Measurements from ENCODE around the gene NT5C3A. TPM values are rescaled to one million over a fixed set of nuclear protein-coding genes. Genes with fewer than 3 reads are reported as not detected.

Gene NT5C3A
- total and polyA plus RNA-seq, 2 of the 13 experiments (the other 11 are each of a cell fraction or from before 2014, with no cell fraction given): 16.9 to 34.0 TPM

DNA sequence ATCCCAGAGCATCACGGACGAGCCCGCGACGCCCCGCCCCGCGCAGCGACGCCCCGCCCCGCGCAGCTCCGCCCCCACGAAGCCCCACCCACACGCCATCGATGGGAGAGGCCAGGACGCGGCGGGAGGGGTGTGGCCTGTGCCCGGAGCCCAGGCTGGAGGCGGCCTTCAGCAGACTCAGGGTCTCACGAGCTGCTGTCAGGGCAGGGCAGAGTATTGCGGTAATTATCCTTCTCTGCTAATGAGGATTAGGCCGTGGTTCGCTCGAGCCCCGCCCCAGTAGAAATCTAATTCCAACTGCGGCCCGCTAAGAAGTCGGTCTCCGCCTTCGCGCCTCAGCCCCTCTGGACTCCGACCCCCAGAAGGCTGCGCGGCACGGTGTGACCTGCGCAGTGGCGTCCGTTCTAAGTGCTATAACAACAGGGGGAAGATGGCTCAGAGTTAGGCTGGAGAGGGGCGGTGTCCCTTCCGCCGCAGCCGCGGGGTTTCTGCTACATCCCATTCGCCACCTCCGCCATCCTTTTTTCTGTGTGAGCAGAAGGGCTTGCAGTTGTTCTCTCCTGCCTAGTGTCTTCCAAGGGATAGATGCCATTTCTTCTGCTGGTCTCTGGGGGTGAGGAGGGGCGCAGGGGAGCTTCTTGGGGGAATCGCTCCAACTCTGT is 337 bp upstream of the NT5C3A start (continued):
- TF ChIP-seq ZNF878 (CRISPR knock-in tag; IDR thresholded peaks at IDR 0.05) (peak; percentile 58; the same call in 1 of the 2 replicates), ZNF777 (CRISPR knock-in tag; IDR thresholded peaks at IDR 0.05) (no peak), ARNTL (CRISPR knock-in tag; IDR thresholded peaks at IDR 0.05) (peak; percentile 34; the same call in 1 of the 2 replicates), MED8 (CRISPR knock-in tag; IDR thresholded peaks at IDR 0.05; ENCODE audit: insufficient replicate concordance) (peak; percentile 34), ZNF564 (CRISPR knock-in tag; IDR thresholded peaks at IDR 0.05) (peak; percentile 39; the same call in 1 of the 2 replicates), NR2F2 (IDR thresholded peaks at IDR 0.05; ENCODE audit: borderline replicate concordance, low read depth) (peak; percentile 38; the same call in 1 of the 2 replicates), IRX3 (CRISPR knock-in tag; IDR thresholded peaks at IDR 0.05; ENCODE audit: borderline replicate concordance, low read depth) (no peak), ASH2L (IDR thresholded peaks at IDR 0.05; ENCODE audit: insufficient read length, low read depth, low read length) (peak; percentile 89), ZFP1 (CRISPR knock-in tag; IDR thresholded peaks at IDR 0.05) (no peak), ZNF891 (CRISPR knock-in tag; IDR thresholded peaks at IDR 0.05) (peak; percentile 69; the same call in 1 of the 2 replicates), REXO4 (CRISPR knock-in tag; IDR thresholded peaks at IDR 0.05; ENCODE audit: borderline replicate concordance) (no peak), ZNF451 (CRISPR knock-in tag; IDR thresholded peaks at IDR 0.05) (0 out of 2 replicates have a peak, but pooled peaks have one; percentile 42), ZFY (CRISPR knock-in tag; IDR thresholded peaks at IDR 0.05) (peak; percentile 98), ZNF782 (CRISPR knock-in tag; IDR thresholded peaks at IDR 0.05; ENCODE audit: borderline replicate concordance) (peak; percentile 62; the same call in 1 of the 2 replicates)
- TF ChIP-seq, protein P1, sequence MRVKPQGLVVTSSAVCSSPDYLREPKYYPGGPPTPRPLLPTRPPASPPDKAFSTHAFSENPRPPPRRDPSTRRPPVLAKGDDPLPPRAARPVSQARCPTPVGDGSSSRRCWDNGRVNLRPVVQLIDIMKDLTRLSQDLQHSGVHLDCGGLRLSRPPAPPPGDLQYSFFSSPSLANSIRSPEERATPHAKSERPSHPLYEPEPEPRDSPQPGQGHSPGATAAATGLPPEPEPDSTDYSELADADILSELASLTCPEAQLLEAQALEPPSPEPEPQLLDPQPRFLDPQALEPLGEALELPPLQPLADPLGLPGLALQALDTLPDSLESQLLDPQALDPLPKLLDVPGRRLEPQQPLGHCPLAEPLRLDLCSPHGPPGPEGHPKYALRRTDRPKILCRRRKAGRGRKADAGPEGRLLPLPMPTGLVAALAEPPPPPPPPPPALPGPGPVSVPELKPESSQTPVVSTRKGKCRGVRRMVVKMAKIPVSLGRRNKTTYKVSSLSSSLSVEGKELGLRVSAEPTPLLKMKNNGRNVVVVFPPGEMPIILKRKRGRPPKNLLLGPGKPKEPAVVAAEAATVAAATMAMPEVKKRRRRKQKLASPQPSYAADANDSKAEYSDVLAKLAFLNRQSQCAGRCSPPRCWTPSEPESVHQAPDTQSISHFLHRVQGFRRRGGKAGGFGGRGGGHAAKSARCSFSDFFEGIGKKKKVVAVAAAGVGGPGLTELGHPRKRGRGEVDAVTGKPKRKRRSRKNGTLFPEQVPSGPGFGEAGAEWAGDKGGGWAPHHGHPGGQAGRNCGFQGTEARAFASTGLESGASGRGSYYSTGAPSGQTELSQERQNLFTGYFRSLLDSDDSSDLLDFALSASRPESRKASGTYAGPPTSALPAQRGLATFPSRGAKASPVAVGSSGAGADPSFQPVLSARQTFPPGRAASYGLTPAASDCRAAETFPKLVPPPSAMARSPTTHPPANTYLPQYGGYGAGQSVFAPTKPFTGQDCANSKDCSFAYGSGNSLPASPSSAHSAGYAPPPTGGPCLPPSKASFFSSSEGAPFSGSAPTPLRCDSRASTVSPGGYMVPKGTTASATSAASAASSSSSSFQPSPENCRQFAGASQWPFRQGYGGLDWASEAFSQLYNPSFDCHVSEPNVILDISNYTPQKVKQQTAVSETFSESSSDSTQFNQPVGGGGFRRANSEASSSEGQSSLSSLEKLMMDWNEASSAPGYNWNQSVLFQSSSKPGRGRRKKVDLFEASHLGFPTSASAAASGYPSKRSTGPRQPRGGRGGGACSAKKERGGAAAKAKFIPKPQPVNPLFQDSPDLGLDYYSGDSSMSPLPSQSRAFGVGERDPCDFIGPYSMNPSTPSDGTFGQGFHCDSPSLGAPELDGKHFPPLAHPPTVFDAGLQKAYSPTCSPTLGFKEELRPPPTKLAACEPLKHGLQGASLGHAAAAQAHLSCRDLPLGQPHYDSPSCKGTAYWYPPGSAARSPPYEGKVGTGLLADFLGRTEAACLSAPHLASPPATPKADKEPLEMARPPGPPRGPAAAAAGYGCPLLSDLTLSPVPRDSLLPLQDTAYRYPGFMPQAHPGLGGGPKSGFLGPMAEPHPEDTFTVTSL (CRISPR knock-in tag; IDR thresholded peaks at IDR 0.05; ENCODE audit: borderline replicate concordance): 0 out of 2 replicates have a peak, but pooled peaks have one; percentile 23
- TF ChIP-seq, protein P2, sequence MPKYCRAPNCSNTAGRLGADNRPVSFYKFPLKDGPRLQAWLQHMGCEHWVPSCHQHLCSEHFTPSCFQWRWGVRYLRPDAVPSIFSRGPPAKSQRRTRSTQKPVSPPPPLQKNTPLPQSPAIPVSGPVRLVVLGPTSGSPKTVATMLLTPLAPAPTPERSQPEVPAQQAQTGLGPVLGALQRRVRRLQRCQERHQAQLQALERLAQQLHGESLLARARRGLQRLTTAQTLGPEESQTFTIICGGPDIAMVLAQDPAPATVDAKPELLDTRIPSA (CRISPR knock-in tag; IDR thresholded peaks at IDR 0.05; ENCODE audit: borderline replicate concordance): peak; percentile 80; the same call in 1 of the 2 replicates
- TF ChIP-seq, protein P3, sequence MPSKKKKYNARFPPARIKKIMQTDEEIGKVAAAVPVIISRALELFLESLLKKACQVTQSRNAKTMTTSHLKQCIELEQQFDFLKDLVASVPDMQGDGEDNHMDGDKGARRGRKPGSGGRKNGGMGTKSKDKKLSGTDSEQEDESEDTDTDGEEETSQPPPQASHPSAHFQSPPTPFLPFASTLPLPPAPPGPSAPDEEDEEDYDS (CRISPR knock-in tag; IDR thresholded peaks at IDR 0.05): peak; percentile 97
- TF ChIP-seq, protein P4, sequence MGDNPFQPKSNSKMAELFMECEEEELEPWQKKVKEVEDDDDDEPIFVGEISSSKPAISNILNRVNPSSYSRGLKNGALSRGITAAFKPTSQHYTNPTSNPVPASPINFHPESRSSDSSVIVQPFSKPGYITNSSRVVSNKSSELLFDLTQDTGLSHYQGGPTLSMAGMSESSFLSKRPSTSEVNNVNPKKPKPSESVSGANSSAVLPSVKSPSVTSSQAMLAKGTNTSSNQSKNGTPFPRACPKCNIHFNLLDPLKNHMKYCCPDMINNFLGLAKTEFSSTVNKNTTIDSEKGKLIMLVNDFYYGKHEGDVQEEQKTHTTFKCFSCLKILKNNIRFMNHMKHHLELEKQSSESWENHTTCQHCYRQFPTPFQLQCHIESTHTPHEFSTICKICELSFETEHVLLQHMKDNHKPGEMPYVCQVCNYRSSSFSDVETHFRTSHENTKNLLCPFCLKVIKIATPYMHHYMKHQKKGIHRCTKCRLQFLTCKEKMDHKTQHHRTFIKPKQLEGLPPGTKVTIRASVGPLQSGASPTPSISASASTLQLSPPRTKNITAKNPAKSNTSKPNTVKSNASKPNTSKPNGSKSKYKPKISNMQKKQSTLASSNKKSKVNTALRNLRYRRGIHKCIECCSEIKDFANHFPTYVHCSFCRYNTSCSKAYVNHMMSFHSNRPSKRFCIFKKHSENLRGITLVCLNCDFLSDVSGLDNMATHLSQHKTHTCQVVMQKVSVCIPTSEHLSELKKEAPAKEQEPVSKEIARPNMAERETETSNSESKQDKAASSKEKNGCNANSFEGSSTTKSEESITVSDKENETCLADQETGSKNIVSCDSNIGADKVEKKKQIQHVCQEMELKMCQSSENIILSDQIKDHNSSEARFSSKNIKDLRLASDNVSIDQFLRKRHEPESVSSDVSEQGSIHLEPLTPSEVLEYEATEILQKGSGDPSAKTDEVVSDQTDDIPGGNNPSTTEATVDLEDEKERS (CRISPR knock-in tag; IDR thresholded peaks at IDR 0.05): peak; percentile 20; the same call in 1 of the 2 replicates
- TF ChIP-seq, protein P5, sequence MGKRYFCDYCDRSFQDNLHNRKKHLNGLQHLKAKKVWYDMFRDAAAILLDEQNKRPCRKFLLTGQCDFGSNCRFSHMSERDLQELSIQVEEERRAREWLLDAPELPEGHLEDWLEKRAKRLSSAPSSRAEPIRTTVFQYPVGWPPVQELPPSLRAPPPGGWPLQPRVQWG (CRISPR knock-in tag; IDR thresholded peaks at IDR 0.05; ENCODE audit: borderline replicate concordance, low read depth): no peak

Data from HepG2 (cell line).